IPS DF 6.9 (cell line): ENCODE results near the gene KIAA0513.

Experiments used
- DNase-seq: peaks from one replicate; pipeline ENCODE4 v3.0.0-alpha.2; 2013; ENCODE audit warnings: low read depth, low spot score
- H3K27ac ChIP-seq: one replicate; pipeline ENCODE4 v1.5.1; 2013; ENCODE audit warnings: low read length, control low read depth
- H3K27me3 ChIP-seq: 2 replicates; pipeline ENCODE4 v1.6.1; 2013; ENCODE audit warnings: mild to moderate bottlenecking, low read length; ENCODE audit not compliant: control insufficient read depth, insufficient read depth
- H3K36me3 ChIP-seq: 2 replicates; pipeline ENCODE4 v1.6.1; 2013; ENCODE audit warnings: low read length; ENCODE audit not compliant: control insufficient read depth, insufficient read depth
- H3K4me1 ChIP-seq: 2 replicates; pipeline ENCODE4 v1.6.1; 2013; ENCODE audit warnings: low read length; ENCODE audit not compliant: control insufficient read depth, insufficient read depth
- H3K4me3 ChIP-seq: 2 replicates; pipeline ENCODE4 v1.5.1; 2013; ENCODE audit warnings: mild to moderate bottlenecking, low read length
- H3K9me3 ChIP-seq: 2 replicates; pipeline ENCODE4 v1.6.1; 2013; ENCODE audit warnings: low read length, inconsistent platforms; ENCODE audit not compliant: control insufficient read depth, insufficient read depth
- WGBS: extraction: QIAGEN DNeasy Blood & Tissue Kit; methylation state at CpG from one replicate; pipeline ENCODE4 v1.1.7; 2013; ENCODE audit warnings: mixed read lengths, missing lambda C conversion rate; ENCODE audit not compliant: insufficient read length, insufficient coverage; 5-methylcytosine and 5-hydroxymethylcytosine counted together

The KIAA0513 gene

GRCh38 chr16:85072076-85072860, 44.7 kb downstream of the KIAA0513 start:
- no peak overlapping the region for H3K27ac ChIP-seq
- WGBS = no CpG with 5 or more reads among the region's 8 CpGs
- no peaks in the 10 kb centered on the region for H3K9me3 ChIP-seq
- H3K4me3 ChIP-seq = no peak overlapping the region
- no peaks in the 10 kb centered on the region for H3K27me3 ChIP-seq
- H3K4me1 ChIP-seq = no peaks in the 10 kb centered on the region
- H3K36me3 ChIP-seq = no peaks in the 10 kb centered on the region; the same call in 1 of the 2 replicates
- no peak for DNase-seq

GRCh38 chr16:85072947-85073346, 45.4 kb downstream of the KIAA0513 start:
- Histone ChIP-seq H3K27ac (no peak overlapping the region), H3K36me3 (no peaks in the 10 kb centered on the region), H3K9me3 (no peaks in the 10 kb centered on the region), H3K27me3 (no peaks in the 10 kb centered on the region), H3K4me3 (no peak overlapping the region), H3K4me1 (no peaks in the 10 kb centered on the region)
- no CpG with 5 or more reads among the region's 13 CpGs for WGBS
- DNase-seq = no peak

- Histone ChIP-seq H3K4me3 (no peak overlapping the region), H3K4me1 (no peaks in the 10 kb centered on the region), H3K27ac (no peak overlapping the region), H3K36me3 (no peaks in the 10 kb centered on the region), H3K9me3 (no peaks in the 10 kb centered on the region), H3K27me3 (no peaks in the 10 kb centered on the region)
- 100% methylated on average over 1 of the region's 6 CpGs for WGBS
- no peak for DNase-seq
These were observed 46.8 kb downstream of the KIAA0513 start for GRCh38 chr16:85074225-85074914.

- Histone ChIP-seq H3K4me1 (no peaks in the 10 kb centered on the region), H3K4me3 (no peak overlapping the region), H3K27ac (no peak overlapping the region), H3K36me3 (no peaks in the 10 kb centered on the region), H3K27me3 (no peaks in the 10 kb centered on the region), H3K9me3 (no peaks in the 10 kb centered on the region)
- no CpG with 5 or more reads among the region's 16 CpGs for WGBS
- DNase-seq = no peak
These were observed 47.8 kb downstream of the KIAA0513 start for GRCh38 chr16:85075236-85075924.

- Histone ChIP-seq H3K27ac (no peak overlapping the region), H3K4me3 (no peak overlapping the region), H3K36me3 (no peaks in the 10 kb centered on the region), H3K4me1 (peaks cover 3% of the 10 kb centered on the region; the same call in 1 of the 2 replicates), H3K27me3 (peaks cover 7% of the 10 kb centered on the region; the same call in 1 of the 2 replicates), H3K9me3 (no peaks in the 10 kb centered on the region)
- DNase-seq = no peak
- WGBS = no CpG with 5 or more reads among the region's 10 CpGs
These were observed 49.4 kb downstream of the KIAA0513 start for GRCh38 chr16:85077039-85077438.

- no CpG with 5 or more reads among the region's 16 CpGs for WGBS
- Histone ChIP-seq H3K4me3 (no peak overlapping the region), H3K27ac (no peak overlapping the region), H3K27me3 (peaks cover 13% of the 10 kb centered on the region; the same call in 1 of the 2 replicates), H3K9me3 (no peaks in the 10 kb centered on the region), H3K4me1 (peaks cover 6% of the 10 kb centered on the region), H3K36me3 (no peaks in the 10 kb centered on the region)
- no peak for DNase-seq
These were observed 50.1 kb downstream of the KIAA0513 start for GRCh38 chr16:85077576-85078125.

- no peaks in the 10 kb centered on the region for H3K9me3 ChIP-seq
- H3K27me3 ChIP-seq = peaks cover 15% of the 10 kb centered on the region; the same call in 1 of the 2 replicates
- peaks cover 6% of the 10 kb centered on the region for H3K4me1 ChIP-seq
- DNase-seq = no peak
- no CpG with 5 or more reads among the region's 10 CpGs for WGBS
- H3K4me3 ChIP-seq = no peak overlapping the region
- H3K36me3 ChIP-seq = no peaks in the 10 kb centered on the region
- H3K27ac ChIP-seq = no peak overlapping the region
These were observed 50.6 kb downstream of the KIAA0513 start for GRCh38 chr16:85078226-85078625.

- peaks cover 10% of the 10 kb centered on the region for H3K4me1 ChIP-seq
- no peak for DNase-seq
- no peaks in the 10 kb centered on the region for H3K9me3 ChIP-seq
- no peaks in the 10 kb centered on the region for H3K36me3 ChIP-seq
- no peak overlapping the region for H3K27ac ChIP-seq
- no CpG with 5 or more reads among the region's 10 CpGs for WGBS
- no peak overlapping the region for H3K4me3 ChIP-seq
- peaks cover 15% of the 10 kb centered on the region; the same call in 1 of the 2 replicates for H3K27me3 ChIP-seq
These were observed 51.4 kb downstream of the KIAA0513 start for GRCh38 chr16:85078952-85079351.

- Histone ChIP-seq H3K4me3 (no peak overlapping the region), H3K36me3 (no peaks in the 10 kb centered on the region), H3K27ac (no peak overlapping the region), H3K9me3 (no peaks in the 10 kb centered on the region), H3K4me1 (peaks cover 10% of the 10 kb centered on the region), H3K27me3 (peaks cover 16% of the 10 kb centered on the region; the same call in 1 of the 2 replicates)
- no peak for DNase-seq
- no CpG with 5 or more reads among the region's 22 CpGs for WGBS
These were observed 52.4 kb downstream of the KIAA0513 start for GRCh38 chr16:85079785-85080570.
